AG04450 (cell line): ENCODE results near the gene FGGY. TPM values are rescaled to one million over a fixed set of nuclear protein-coding genes. Genes with fewer than 3 reads are reported as not detected.

Experiments used
- CTCF ChIA-PET: fragments of 300-600, 350-600 bp; formaldehyde crosslinking; extraction: SDS; loops from one replicate; lab custom pipeline; 2022; ENCODE audit warnings: antibody characterized with exemption, inconsistent platforms; lab: Charles Lee
- POLR2A ChIA-PET: fragments of 350-600 bp; formaldehyde crosslinking; extraction: SDS; loops from one replicate; lab custom pipeline; 2021; ENCODE audit warnings: antibody characterized with exemption, inconsistent platforms; lab: Yijun Ruan, JAX
- DNase-seq: peaks from one replicate; pipeline ENCODE4 v3.0.0-alpha.2; 2011; ENCODE audit warnings: low read depth, low spot score
- H3K27ac ChIP-seq: one replicate; pipeline ENCODE4 v1.5.1; 2012; ENCODE audit warnings: low read depth, low read length, control low read depth
- H3K27me3 ChIP-seq: one replicate; pipeline ENCODE4 v1.6.0; 2012; ENCODE audit warnings: low read length; ENCODE audit not compliant: control insufficient read depth, insufficient read depth
- H3K4me3 ChIP-seq: 2 replicates; pipeline ENCODE4 v1.5.1; 2011; ENCODE audit warnings: mild to moderate bottlenecking, low read depth, low read length, control low read depth
- H3K9me3 ChIP-seq: 2 replicates; pipeline ENCODE4 v1.5.1; 2012; ENCODE audit warnings: low read length; ENCODE audit not compliant: control insufficient read depth, insufficient read depth
- CTCF ChIP-seq: IDR thresholded peaks from 2 replicates; pipeline ENCODE4 v1.5.1; 2011; ENCODE audit warnings: low read depth, low read length, control low read depth, inconsistent platforms
- polyA plus RNA-seq: library from polyadenylated mRNA; depleted of rRNA; stranded (reverse); fragments of >200 nt; gene quantifications from 2 replicates; pipeline ENCODE4 v1.2.3, GENCODE V29; 2011

The FGGY gene
- polyA plus RNA-seq, 1 experiment: 11.8 TPM

DNA sequence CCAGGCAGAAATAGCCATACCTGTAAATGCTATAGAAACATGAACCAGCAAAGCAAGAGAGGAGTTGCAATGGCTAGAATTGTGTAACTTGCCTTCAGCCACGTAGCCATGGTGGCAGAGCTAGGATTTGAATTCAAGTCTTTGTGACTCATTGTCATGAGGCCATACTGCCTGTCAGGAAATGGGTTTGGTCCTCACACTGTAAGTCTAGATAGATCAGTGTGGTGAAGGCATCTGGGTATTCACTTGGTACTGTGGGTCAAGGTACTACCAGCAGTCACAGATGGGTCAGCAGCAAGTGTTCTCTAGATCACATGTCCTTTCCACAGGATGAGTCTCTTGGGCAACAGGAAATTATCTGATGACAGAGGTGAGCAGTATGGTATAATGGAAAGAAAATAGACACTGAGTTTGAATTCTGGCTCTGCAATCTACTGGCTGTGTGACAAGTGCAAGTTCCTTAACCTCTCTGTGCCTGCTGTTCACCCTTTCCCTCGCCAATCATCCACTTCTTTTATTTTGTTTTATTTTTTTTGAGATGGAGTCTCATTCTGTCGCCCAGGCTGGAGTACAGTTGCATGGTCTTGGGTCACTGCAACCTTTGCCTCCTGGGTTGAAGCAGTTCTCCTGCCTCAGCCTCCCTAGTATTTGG is 36.9 kb downstream of the FGGY start:
- no peak for DNase-seq
- POLR2A ChIA-PET: no interaction called here
- CTCF ChIA-PET: no interaction called here
- Histone ChIP-seq H3K27me3 (no peaks in the 10 kb centered on the region), H3K27ac (no peak overlapping the region), H3K9me3 (no peaks in the 10 kb centered on the region), H3K4me3 (no peak overlapping the region)
- no peak for TF ChIP-seq CTCF

GRCh38 chr1:59340411-59341307 is 43.8 kb downstream of the FGGY start:
- DNase-seq: no peak
- Histone ChIP-seq H3K9me3 (no peaks in the 10 kb centered on the region), H3K4me3 (no peak overlapping the region), H3K27ac (no peak overlapping the region), H3K27me3 (no peaks in the 10 kb centered on the region)
- ChIA-PET CTCF (no interaction called here), POLR2A (no interaction called here)
- no peak for TF ChIP-seq CTCF

GRCh38 chr1:59342801-59343575 is 46.1 kb downstream of the FGGY start:
- ChIA-PET CTCF (no interaction called here), POLR2A (no interaction called here)

GRCh38 chr1:59343576-59343840 is 46.6 kb downstream of the FGGY start:
- TF ChIP-seq CTCF: no peak

More at GRCh38 chr1:59342801-59343575, 46.1 kb downstream of the FGGY start:
- no peak for TF ChIP-seq CTCF
- Histone ChIP-seq H3K27me3 (no peaks in the 10 kb centered on the region), H3K27ac (no peak overlapping the region), H3K9me3 (no peaks in the 10 kb centered on the region), H3K4me3 (no peak overlapping the region)
- no peak for DNase-seq

More at GRCh38 chr1:59343576-59343840, 46.6 kb downstream of the FGGY start:
- Histone ChIP-seq H3K9me3 (no peaks in the 10 kb centered on the region), H3K27me3 (no peaks in the 10 kb centered on the region), H3K4me3 (no peak overlapping the region), H3K27ac (no peak overlapping the region)
- ChIA-PET CTCF (interaction anchor here (0.7 kb wide), 1 partner anchor 604 kb away, joined by 3 read pairs; no protein-coding TSS in a partner anchor), POLR2A (no interaction called here)
- no peak for DNase-seq
